Smooth muscle cell (in vitro differentiated cells): ENCODE measurements around the gene OCSTAMP. TPM values are rescaled to one million over a fixed set of nuclear protein-coding genes. Genes with fewer than 3 reads are reported as not detected.

Source experiments
- DNase-seq: peaks from one replicate; lab custom pipeline; 2025; ENCODE audit not compliant: unreplicated experiment; lab: John Stamatoyannopoulos, UW
- H2AFZ ChIP-seq: fragments of 200-600 bp; sonication (generic); 2 replicates; pipeline ENCODE4 v1.6.0; 2016; ENCODE audit warnings: antibody characterized with exemption, low read depth, mild to moderate bottlenecking
- H3F3A ChIP-seq: fragments of 200-600 bp; sonication (generic); 2 replicates; pipeline ENCODE4 v1.6.0; 2017; ENCODE audit warnings: antibody characterized with exemption, low read depth
- H3K27ac ChIP-seq: fragments of 200-600 bp; sonication (generic); 2 replicates; pipeline ENCODE4 v1.5.1; 2016; ENCODE audit warnings: low read depth, mild to moderate bottlenecking
- H3K27me3 ChIP-seq: fragments of 200-600 bp; sonication (generic); 2 replicates; pipeline ENCODE4 v1.6.1; 2016; ENCODE audit warnings: low read depth, mild to moderate bottlenecking
- H3K36me3 ChIP-seq: fragments of 200-600 bp; sonication (generic); 2 replicates; pipeline ENCODE4 v1.5.1; 2016; ENCODE audit warnings: low read depth
- H3K4me1 ChIP-seq: fragments of 200-600 bp; sonication (generic); 2 replicates; pipeline ENCODE4 v1.5.1; 2016; ENCODE audit warnings: low read depth
- H3K4me2 ChIP-seq: fragments of 200-600 bp; sonication (generic); 2 replicates; pipeline ENCODE4 v1.6.0; 2016; ENCODE audit warnings: mild to moderate bottlenecking
- H3K4me3 ChIP-seq: fragments of 200-600 bp; sonication (generic); 2 replicates; pipeline ENCODE4 v1.5.1; 2016; ENCODE audit warnings: mild to moderate bottlenecking
- H3K79me2 ChIP-seq: fragments of 200-600 bp; sonication (generic); 2 replicates; pipeline ENCODE4 v1.6.0; 2016; ENCODE audit warnings: low read depth, mild to moderate bottlenecking
- H3K9ac ChIP-seq: fragments of 200-600 bp; sonication (generic); 2 replicates; pipeline ENCODE4 v1.6.0; 2016; ENCODE audit warnings: low read depth
- H3K9me3 ChIP-seq: fragments of 200-600 bp; sonication (generic); replicated peaks from 2 replicates; pipeline ENCODE4 v1.5.1; 2016; ENCODE audit warnings: low read depth
- H4K20me1 ChIP-seq: fragments of 200-600 bp; sonication (generic); 2 replicates; pipeline ENCODE4 v1.6.0; 2016; ENCODE audit warnings: low read depth
- CTCF ChIP-seq: fragments of 200-600 bp; sonication (generic); IDR thresholded peaks from 2 replicates; pipeline ENCODE4 v1.5.1; 2017; ENCODE audit warnings: borderline replicate concordance, mild to moderate bottlenecking, antibody characterized with exemption; ENCODE audit not compliant: insufficient read depth, poor library complexity, severe bottlenecking
- WGBS: methylation state at CpG from one replicate; pipeline ENCODE4 v1.1.7; 2016; ENCODE audit warnings: low lambda C conversion rate; 5-methylcytosine and 5-hydroxymethylcytosine counted together
- polyA plus RNA-seq: library from polyadenylated mRNA; unstranded; fragments of >200 nt; fragmentation: Nextera tagmentation; extraction: Ambion mirVana; gene quantifications from 2 replicates; pipeline ENCODE4 v1.2.1, GENCODE V29; 2016
- total RNA-seq: library from RNA; depleted of rRNA; stranded (reverse); fragments of >200 nt; gene quantifications from 2 replicates; pipeline ENCODE4 v1.2.3, GENCODE V29; 2014

The OCSTAMP gene
- total and polyA plus RNA-seq, 2 experiments from 2014 or later, result not detected

- Histone ChIP-seq H3K36me3 (peaks cover 15% of the 10 kb centered on the region), H3K27ac (no peak overlapping the region), H3K9me3 (peaks cover 14% of the 10 kb centered on the region), H3K4me1 (peaks cover 6% of the 10 kb centered on the region), H3F3A (no peaks in the 10 kb centered on the region), H4K20me1 (no peaks in the 10 kb centered on the region), H3K27me3 (no peaks in the 10 kb centered on the region), H2AFZ (no peak overlapping the region), H3K79me2 (no peaks in the 10 kb centered on the region), H3K4me2 (no peak overlapping the region), H3K4me3 (no peak overlapping the region), H3K9ac (no peak overlapping the region)
- WGBS, result 96% methylated on average over 4 of the region's 4 CpGs
- TF ChIP-seq CTCF, result no peak
- no peak for DNase-seq
Observed at GRCh38 chr20:46507760-46508407, 42.6 kb downstream of the OCSTAMP start.

GRCh38 chr20:46505506-46505905 is 44.9 kb downstream of the OCSTAMP start:
- WGBS, result 94% methylated on average over 3 of the region's 3 CpGs

GRCh38 chr20:46501961-46502360 is 48.5 kb downstream of the OCSTAMP start:
- H3K79me2 ChIP-seq, result no peaks in the 10 kb centered on the region
- H3K36me3 ChIP-seq, result peaks cover 36% of the 10 kb centered on the region
- H3K27ac ChIP-seq, result no peak overlapping the region
- no peak overlapping the region for H2AFZ ChIP-seq
- H3K27me3 ChIP-seq, result no peaks in the 10 kb centered on the region
- H3K4me1 ChIP-seq, result no peaks in the 10 kb centered on the region
- H3K4me3 ChIP-seq, result no peak overlapping the region
- 97% methylated on average over 6 of the region's 6 CpGs for WGBS
- H3K9ac ChIP-seq, result no peak overlapping the region
- H3K4me2 ChIP-seq, result no peak overlapping the region
- no peak for TF ChIP-seq CTCF
- DNase-seq, result no peak
- no peaks in the 10 kb centered on the region for H4K20me1 ChIP-seq
- no peaks in the 10 kb centered on the region for H3F3A ChIP-seq
- peaks cover 42% of the 10 kb centered on the region for H3K9me3 ChIP-seq

More at GRCh38 chr20:46505506-46505905, 44.9 kb downstream of the OCSTAMP start:
- no peaks in the 10 kb centered on the region for H3K27me3 ChIP-seq
- no peak overlapping the region for H3K9ac ChIP-seq
- TF ChIP-seq CTCF, result no peak
- no peaks in the 10 kb centered on the region for H3K79me2 ChIP-seq
- H3K4me3 ChIP-seq, result no peak overlapping the region
- no peak for DNase-seq
- H3F3A ChIP-seq, result no peaks in the 10 kb centered on the region
- no peak overlapping the region for H2AFZ ChIP-seq
- H3K9me3 ChIP-seq, result peaks cover 34% of the 10 kb centered on the region
- H3K36me3 ChIP-seq, result peaks cover 26% of the 10 kb centered on the region
- no peak overlapping the region for H3K4me2 ChIP-seq
- H3K27ac ChIP-seq, result no peak overlapping the region
- no peaks in the 10 kb centered on the region for H4K20me1 ChIP-seq
- no peaks in the 10 kb centered on the region for H3K4me1 ChIP-seq
